GM23338 (cell line): ENCODE measurements around the gene KCNMA1. TPM values are rescaled to one million over a fixed set of nuclear protein-coding genes. Genes with fewer than 3 reads are reported as not detected.

Source experiments
- ATAC-seq: fragments of 200-7000 bp; cut with Tn5 transposase; 3 replicates; pipeline ENCODE4 v1.9.1; 2020
- DNase-seq: peaks from one replicate; pipeline ENCODE4 v3.0.0-alpha.2; 2015; ENCODE audit warnings: low spot score
- H2AFZ ChIP-seq: fragments of 200-600 bp; sonication (generic); 2 replicates; pipeline ENCODE4 v1.8.0; 2016; ENCODE audit warnings: antibody characterized with exemption, mild to moderate bottlenecking, moderate library complexity
- H3F3A ChIP-seq: fragments of 200-600 bp; sonication (generic); replicated peaks from 2 replicates; pipeline ENCODE4 v1.8.0; 2017; ENCODE audit warnings: antibody characterized with exemption, mixed run types, low read depth
- H3K27ac ChIP-seq: fragments of 200-600 bp; sonication (generic); 2 replicates; pipeline ENCODE4 v1.6.1; 2016; ENCODE audit warnings: low read depth
- H3K27me3 ChIP-seq: fragments of 200-600 bp; sonication (generic); 2 replicates; pipeline ENCODE4 v1.8.0; 2016; ENCODE audit warnings: mild to moderate bottlenecking, mixed run types, moderate library complexity; ENCODE audit not compliant: insufficient read depth
- H3K36me3 ChIP-seq: fragments of 200-600 bp; sonication (generic); 2 replicates; pipeline ENCODE4 v1.8.0; 2016; ENCODE audit warnings: mild to moderate bottlenecking; ENCODE audit not compliant: insufficient read depth
- H3K4me1 ChIP-seq: fragments of 200-600 bp; sonication (generic); 2 replicates; pipeline ENCODE4 v1.8.0; 2016; ENCODE audit warnings: mild to moderate bottlenecking, moderate library complexity; ENCODE audit not compliant: insufficient read depth
- H3K4me2 ChIP-seq: fragments of 200-600 bp; sonication (generic); 2 replicates; pipeline ENCODE4 v1.7.1; 2017; ENCODE audit warnings: mixed run types
- H3K4me3 ChIP-seq: fragments of 200-600 bp; sonication (generic); 2 replicates; pipeline ENCODE4 v1.6.1; 2016; ENCODE audit warnings: mixed run types
- H3K79me2 ChIP-seq: fragments of 200-600 bp; sonication (generic); replicated peaks from 2 replicates; pipeline ENCODE4 v1.8.0; 2017; ENCODE audit warnings: mild to moderate bottlenecking; ENCODE audit not compliant: insufficient read depth
- H3K9me2 ChIP-seq: fragments of 200-600 bp; sonication (generic); 2 replicates; pipeline ENCODE4 v1.8.0; 2017; ENCODE audit not compliant: insufficient read depth
- H4K20me1 ChIP-seq: fragments of 200-600 bp; sonication (generic); replicated peaks from 2 replicates; pipeline ENCODE4 v1.8.0; 2017; ENCODE audit warnings: mild to moderate bottlenecking; ENCODE audit not compliant: insufficient read depth
- H3K27ac Mint-ChIP-seq: 2 replicates; pipeline ENCODE4 v1.8.0; 2020; ENCODE audit warnings: inconsistent platforms, mild to moderate bottlenecking, moderate library complexity, mixed read lengths
- H3K27me3 Mint-ChIP-seq: 3 replicates; pipeline ENCODE4 v1.8.0; 2022; ENCODE audit warnings: low read depth, mild to moderate bottlenecking, moderate library complexity, mixed read lengths, inconsistent platforms; ENCODE audit not compliant: insufficient read depth, poor library complexity
- H3K36me3 Mint-ChIP-seq: 3 replicates; pipeline ENCODE4 v1.8.0; 2021; ENCODE audit warnings: low read depth, mild to moderate bottlenecking, inconsistent platforms, moderate library complexity, mixed read lengths
- H3K4me1 Mint-ChIP-seq: 3 replicates; pipeline ENCODE4 v1.8.0; 2020; ENCODE audit warnings: mild to moderate bottlenecking, inconsistent platforms, mixed read lengths
- H3K4me3 Mint-ChIP-seq: 3 replicates; pipeline ENCODE4 v1.8.0; 2021; ENCODE audit warnings: moderate library complexity, mild to moderate bottlenecking, inconsistent platforms, mixed read lengths
- H3K9me3 Mint-ChIP-seq: 3 replicates; pipeline ENCODE4 v1.8.0; 2020; ENCODE audit warnings: moderate library complexity, mild to moderate bottlenecking, inconsistent platforms, mixed read lengths
- CREB1 ChIP-seq: fragments of 250-450 bp; sonication (Bioruptor Pico); IDR thresholded peaks from 2 replicates; pipeline ENCODE4 v1.5.0; 2020; ENCODE audit warnings: low read depth, mild to moderate bottlenecking, moderate library complexity
- EZH2 ChIP-seq: fragments of 200-600 bp; sonication (generic); IDR thresholded peaks from one replicate; pipeline ENCODE4 v1.8.0; 2017; ENCODE audit warnings: antibody characterized with exemption, mild to moderate bottlenecking, low read depth; ENCODE audit not compliant: unreplicated experiment
- EZH2phosphoT487 ChIP-seq: fragments of 200-600 bp; sonication (generic); IDR thresholded peaks from one replicate; pipeline ENCODE4 v1.8.1; 2018; ENCODE audit warnings: antibody characterized with exemption; ENCODE audit not compliant: unreplicated experiment
- JUNB ChIP-seq: IDR thresholded peaks from one replicate; pipeline ENCODE4 v1.6.1; 2016; ENCODE audit warnings: antibody characterized with exemption; ENCODE audit not compliant: unreplicated experiment
- POLR2AphosphoS5 ChIP-seq: IDR thresholded peaks from 2 replicates; pipeline ENCODE4 v1.6.1; 2016; ENCODE audit warnings: antibody characterized with exemption, low read depth
- ZNF331 ChIP-seq: fragments of 250-450 bp; sonication (Bioruptor Pico); IDR thresholded peaks from 2 replicates; pipeline ENCODE4 v1.5.0; 2020; ENCODE audit warnings: low read depth, mild to moderate bottlenecking, moderate library complexity
- polyA plus RNA-seq: library from polyadenylated mRNA; unstranded; fragments of >200 nt; fragmentation: Nextera tagmentation; extraction: Ambion mirVana; gene quantifications from 2 replicates; pipeline ENCODE4 v1.2.1, GENCODE V29; 2016
- total RNA-seq: library from RNA; depleted of rRNA; stranded (reverse); fragments of >200 nt; shearing (Covaris generic); gene quantifications from 2 replicates; pipeline ENCODE4 v1.2.3, GENCODE V29; 2014
- TF ChIP-seq, protein P1 (sequence below): fragments of 250-450 bp; sonication (Bioruptor Pico); IDR thresholded peaks from 2 replicates; pipeline ENCODE4 v1.5.0; 2020; ENCODE audit warnings: mild to moderate bottlenecking, moderate library complexity
- TF ChIP-seq, protein P2 (sequence below): IDR thresholded peaks from one replicate; pipeline ENCODE4 v1.6.1; 2018; ENCODE audit warnings: antibody characterized with exemption; ENCODE audit not compliant: unreplicated experiment
- TF ChIP-seq, protein P3 (sequence below): IDR thresholded peaks from 2 replicates; pipeline ENCODE4 v1.6.1; 2016; ENCODE audit warnings: antibody characterized with exemption

The KCNMA1 gene
- total and polyA plus RNA-seq, 2 experiments from 2014 or later, result 8.2 to 9.0 TPM

DNA sequence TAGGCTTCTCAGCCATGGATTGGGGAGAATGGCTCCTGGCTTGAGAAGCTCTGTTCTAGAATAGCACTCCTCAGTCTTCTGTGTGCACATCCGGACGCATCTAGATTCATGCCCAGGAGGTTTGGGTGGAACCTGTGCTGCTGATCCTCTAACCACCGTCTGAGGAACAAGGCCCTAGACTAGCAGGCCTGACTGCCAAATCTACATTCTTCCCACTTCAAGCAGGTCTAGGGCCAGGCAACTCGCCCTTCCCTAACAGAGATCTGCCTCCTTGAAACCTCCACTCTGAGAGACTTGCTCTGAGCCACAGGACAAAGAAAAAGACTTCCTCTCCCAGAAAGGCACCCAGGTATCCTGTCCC is 61.6 kb downstream of the KCNMA1 start:
- ATAC-seq (no peak), DNase-seq (no peak)
- Histone ChIP-seq H3F3A (no peaks in the 10 kb centered on the region), H3K4me1 (no peaks in the 10 kb centered on the region), H3K4me3 (no peak overlapping the region), H3K36me3 (no peaks in the 10 kb centered on the region), H3K79me2 (no peaks in the 10 kb centered on the region), H3K9me2 (0 out of 2 replicates have a peak, but pooled peaks cover 3% of the 10 kb centered on the region), H3K4me2 (no peak overlapping the region), H4K20me1 (no peaks in the 10 kb centered on the region), H3K27ac (no peak overlapping the region), H3K27me3 (no peaks in the 10 kb centered on the region), H2AFZ (no peak overlapping the region)
- no peaks in the 10 kb centered on the region for H3K9me3 Mint-ChIP-seq
- H3K4me1 Mint-ChIP-seq, result peaks cover 3% of the 10 kb centered on the region
- H3K27ac Mint-ChIP-seq, result no peak overlapping the region
- TF ChIP-seq EZH2phosphoT487, result no peak
- TF ChIP-seq JUNB, result no peak
- no peak for TF ChIP-seq EZH2
- TF ChIP-seq, protein P1, sequence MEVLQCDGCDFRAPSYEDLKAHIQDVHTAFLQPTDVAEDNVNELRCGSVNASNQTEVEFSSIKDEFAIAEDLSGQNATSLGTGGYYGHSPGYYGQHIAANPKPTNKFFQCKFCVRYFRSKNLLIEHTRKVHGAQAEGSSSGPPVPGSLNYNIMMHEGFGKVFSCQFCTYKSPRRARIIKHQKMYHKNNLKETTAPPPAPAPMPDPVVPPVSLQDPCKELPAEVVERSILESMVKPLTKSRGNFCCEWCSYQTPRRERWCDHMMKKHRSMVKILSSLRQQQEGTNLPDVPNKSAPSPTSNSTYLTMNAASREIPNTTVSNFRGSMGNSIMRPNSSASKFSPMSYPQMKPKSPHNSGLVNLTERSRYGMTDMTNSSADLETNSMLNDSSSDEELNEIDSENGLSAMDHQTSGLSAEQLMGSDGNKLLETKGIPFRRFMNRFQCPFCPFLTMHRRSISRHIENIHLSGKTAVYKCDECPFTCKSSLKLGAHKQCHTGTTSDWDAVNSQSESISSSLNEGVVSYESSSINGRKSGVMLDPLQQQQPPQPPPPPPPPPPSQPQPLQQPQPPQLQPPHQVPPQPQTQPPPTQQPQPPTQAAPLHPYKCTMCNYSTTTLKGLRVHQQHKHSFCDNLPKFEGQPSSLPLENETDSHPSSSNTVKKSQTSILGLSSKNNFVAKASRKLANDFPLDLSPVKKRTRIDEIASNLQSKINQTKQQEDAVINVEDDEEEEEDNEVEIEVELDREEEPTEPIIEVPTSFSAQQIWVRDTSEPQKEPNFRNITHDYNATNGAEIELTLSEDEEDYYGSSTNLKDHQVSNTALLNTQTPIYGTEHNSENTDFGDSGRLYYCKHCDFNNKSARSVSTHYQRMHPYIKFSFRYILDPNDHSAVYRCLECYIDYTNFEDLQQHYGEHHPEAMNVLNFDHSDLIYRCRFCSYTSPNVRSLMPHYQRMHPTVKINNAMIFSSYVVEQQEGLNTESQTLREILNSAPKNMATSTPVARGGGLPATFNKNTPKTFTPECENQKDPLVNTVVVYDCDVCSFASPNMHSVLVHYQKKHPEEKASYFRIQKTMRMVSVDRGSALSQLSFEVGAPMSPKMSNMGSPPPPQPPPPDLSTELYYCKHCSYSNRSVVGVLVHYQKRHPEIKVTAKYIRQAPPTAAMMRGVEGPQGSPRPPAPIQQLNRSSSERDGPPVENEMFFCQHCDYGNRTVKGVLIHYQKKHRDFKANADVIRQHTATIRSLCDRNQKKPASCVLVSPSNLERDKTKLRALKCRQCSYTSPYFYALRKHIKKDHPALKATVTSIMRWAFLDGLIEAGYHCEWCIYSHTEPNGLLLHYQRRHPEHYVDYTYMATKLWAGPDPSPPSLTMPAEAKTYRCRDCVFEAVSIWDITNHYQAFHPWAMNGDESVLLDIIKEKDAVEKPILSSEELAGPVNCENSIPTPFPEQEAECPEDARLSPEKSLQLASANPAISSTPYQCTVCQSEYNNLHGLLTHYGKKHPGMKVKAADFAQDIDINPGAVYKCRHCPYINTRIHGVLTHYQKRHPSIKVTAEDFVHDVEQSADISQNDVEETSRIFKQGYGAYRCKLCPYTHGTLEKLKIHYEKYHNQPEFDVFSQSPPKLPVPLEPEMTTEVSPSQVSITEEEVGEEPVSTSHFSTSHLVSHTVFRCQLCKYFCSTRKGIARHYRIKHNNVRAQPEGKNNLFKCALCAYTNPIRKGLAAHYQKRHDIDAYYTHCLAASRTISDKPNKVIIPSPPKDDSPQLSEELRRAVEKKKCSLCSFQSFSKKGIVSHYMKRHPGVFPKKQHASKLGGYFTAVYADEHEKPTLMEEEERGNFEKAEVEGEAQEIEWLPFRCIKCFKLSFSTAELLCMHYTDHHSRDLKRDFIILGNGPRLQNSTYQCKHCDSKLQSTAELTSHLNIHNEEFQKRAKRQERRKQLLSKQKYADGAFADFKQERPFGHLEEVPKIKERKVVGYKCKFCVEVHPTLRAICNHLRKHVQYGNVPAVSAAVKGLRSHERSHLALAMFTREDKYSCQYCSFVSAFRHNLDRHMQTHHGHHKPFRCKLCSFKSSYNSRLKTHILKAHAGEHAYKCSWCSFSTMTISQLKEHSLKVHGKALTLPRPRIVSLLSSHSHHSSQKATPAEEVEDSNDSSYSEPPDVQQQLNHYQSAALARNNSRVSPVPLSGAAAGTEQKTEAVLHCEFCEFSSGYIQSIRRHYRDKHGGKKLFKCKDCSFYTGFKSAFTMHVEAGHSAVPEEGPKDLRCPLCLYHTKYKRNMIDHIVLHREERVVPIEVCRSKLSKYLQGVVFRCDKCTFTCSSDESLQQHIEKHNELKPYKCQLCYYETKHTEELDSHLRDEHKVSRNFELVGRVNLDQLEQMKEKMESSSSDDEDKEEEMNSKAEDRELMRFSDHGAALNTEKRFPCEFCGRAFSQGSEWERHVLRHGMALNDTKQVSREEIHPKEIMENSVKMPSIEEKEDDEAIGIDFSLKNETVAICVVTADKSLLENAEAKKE, result no peak
- no peak overlapping the region for H3K4me3 Mint-ChIP-seq
- no peaks in the 10 kb centered on the region for H3K36me3 Mint-ChIP-seq
- peaks cover 4% of the 10 kb centered on the region for H3K27me3 Mint-ChIP-seq

DNA sequence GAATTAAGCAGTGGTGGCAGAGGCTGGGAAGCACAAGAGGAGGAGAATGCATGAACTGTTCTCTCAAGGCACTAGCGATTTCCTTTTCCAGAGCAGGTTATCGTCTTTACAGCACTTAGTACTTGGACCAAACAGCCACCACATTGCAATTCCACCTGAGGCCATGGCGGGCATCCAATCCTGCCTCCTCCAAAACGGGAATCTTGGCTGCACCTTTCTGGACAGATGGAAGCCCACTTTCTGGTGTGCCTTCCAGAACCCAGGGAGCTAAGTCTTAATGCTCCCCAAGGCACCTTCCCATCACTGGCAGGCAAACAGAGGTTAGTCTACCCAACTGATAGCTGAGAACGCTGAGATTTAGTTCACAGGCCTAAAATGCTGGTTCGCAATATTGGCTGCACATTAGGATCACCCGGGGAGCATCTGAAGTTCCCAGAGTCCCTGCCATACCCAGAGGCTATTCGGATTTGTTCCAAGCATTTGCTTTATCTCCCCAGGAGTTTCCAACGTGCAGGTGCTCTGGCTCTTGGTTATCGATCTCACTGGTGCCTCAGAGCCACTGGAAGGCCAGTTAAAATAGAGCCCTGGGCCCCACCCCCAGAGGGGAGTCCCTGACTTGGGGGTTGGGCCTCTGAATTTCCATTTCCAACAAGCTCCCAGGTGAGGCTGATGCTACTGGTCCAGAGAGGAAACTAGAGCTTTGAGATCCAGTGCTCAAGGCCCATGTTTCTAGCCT is 62.2 kb downstream of the KCNMA1 start:
- ATAC-seq, result no peak
- Mint-ChIP-seq H3K27me3 (peaks cover 4% of the 10 kb centered on the region), H3K4me3 (no peak overlapping the region)
- TF ChIP-seq POLR2AphosphoS5 (no peak), ZNF331 (CRISPR knock-in tag) (no peak), EZH2 (no peak), CREB1 (CRISPR knock-in tag) (no peak)
- TF ChIP-seq, protein P2, sequence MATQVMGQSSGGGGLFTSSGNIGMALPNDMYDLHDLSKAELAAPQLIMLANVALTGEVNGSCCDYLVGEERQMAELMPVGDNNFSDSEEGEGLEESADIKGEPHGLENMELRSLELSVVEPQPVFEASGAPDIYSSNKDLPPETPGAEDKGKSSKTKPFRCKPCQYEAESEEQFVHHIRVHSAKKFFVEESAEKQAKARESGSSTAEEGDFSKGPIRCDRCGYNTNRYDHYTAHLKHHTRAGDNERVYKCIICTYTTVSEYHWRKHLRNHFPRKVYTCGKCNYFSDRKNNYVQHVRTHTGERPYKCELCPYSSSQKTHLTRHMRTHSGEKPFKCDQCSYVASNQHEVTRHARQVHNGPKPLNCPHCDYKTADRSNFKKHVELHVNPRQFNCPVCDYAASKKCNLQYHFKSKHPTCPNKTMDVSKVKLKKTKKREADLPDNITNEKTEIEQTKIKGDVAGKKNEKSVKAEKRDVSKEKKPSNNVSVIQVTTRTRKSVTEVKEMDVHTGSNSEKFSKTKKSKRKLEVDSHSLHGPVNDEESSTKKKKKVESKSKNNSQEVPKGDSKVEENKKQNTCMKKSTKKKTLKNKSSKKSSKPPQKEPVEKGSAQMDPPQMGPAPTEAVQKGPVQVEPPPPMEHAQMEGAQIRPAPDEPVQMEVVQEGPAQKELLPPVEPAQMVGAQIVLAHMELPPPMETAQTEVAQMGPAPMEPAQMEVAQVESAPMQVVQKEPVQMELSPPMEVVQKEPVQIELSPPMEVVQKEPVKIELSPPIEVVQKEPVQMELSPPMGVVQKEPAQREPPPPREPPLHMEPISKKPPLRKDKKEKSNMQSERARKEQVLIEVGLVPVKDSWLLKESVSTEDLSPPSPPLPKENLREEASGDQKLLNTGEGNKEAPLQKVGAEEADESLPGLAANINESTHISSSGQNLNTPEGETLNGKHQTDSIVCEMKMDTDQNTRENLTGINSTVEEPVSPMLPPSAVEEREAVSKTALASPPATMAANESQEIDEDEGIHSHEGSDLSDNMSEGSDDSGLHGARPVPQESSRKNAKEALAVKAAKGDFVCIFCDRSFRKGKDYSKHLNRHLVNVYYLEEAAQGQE, result no peak
- TF ChIP-seq, protein P3, sequence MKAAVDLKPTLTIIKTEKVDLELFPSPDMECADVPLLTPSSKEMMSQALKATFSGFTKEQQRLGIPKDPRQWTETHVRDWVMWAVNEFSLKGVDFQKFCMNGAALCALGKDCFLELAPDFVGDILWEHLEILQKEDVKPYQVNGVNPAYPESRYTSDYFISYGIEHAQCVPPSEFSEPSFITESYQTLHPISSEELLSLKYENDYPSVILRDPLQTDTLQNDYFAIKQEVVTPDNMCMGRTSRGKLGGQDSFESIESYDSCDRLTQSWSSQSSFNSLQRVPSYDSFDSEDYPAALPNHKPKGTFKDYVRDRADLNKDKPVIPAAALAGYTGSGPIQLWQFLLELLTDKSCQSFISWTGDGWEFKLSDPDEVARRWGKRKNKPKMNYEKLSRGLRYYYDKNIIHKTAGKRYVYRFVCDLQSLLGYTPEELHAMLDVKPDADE, result no peak

More for the DNA sequence above, 62.2 kb downstream of the KCNMA1 start:
- Histone ChIP-seq H3K27ac (no peak overlapping the region), H3F3A (no peaks in the 10 kb centered on the region), H3K79me2 (no peaks in the 10 kb centered on the region), H3K27me3 (no peaks in the 10 kb centered on the region), H3K4me1 (no peaks in the 10 kb centered on the region), H3K4me2 (no peak overlapping the region), H4K20me1 (no peaks in the 10 kb centered on the region), H3K9me2 (0 out of 2 replicates have a peak, but pooled peaks cover 3% of the 10 kb centered on the region), H2AFZ (no peak overlapping the region), H3K4me3 (no peak overlapping the region), H3K36me3 (no peaks in the 10 kb centered on the region)
- no peak for DNase-seq
- no peak overlapping the region for H3K27ac Mint-ChIP-seq
- H3K4me1 Mint-ChIP-seq, result peaks cover 3% of the 10 kb centered on the region
- no peaks in the 10 kb centered on the region for H3K9me3 Mint-ChIP-seq
- H3K36me3 Mint-ChIP-seq, result no peaks in the 10 kb centered on the region
